ENCODE results near the gene SLC7A6OS. TPM values are rescaled to one million over a fixed set of nuclear protein-coding genes. Genes with fewer than 3 reads are reported as not detected.

SLC7A6OS gene
- total RNA-seq, 1 donor from 2014 or later, result 18.8 TPM

Other genes starting within 250 kb of the SLC7A6OS start
- gene NFATC3, start 225.6 kb downstream of the SLC7A6OS start, total RNA-seq, result 74.5 TPM
- gene ESRP2, start 74.8 kb downstream of the SLC7A6OS start, total RNA-seq, result 61.0 TPM
- gene PLA2G15, start 65.6 kb downstream of the SLC7A6OS start, total RNA-seq, result 30.4 TPM
- gene SLC7A6, start 46.4 kb downstream of the SLC7A6OS start, total RNA-seq, result 61.9 TPM
- gene PRMT7, start 73 bp upstream of the SLC7A6OS start, total RNA-seq, result 30.0 TPM
- 5.6 TPM for gene SMPD3, start 137.6 kb upstream of the SLC7A6OS start, total RNA-seq
- 17.7 TPM for gene ZFP90, start 228.3 kb upstream of the SLC7A6OS start, total RNA-seq

All from upper lobe of right lung (tissue), 1 donor.